Smooth muscle cell (in vitro differentiated cells): ENCODE measurements around the gene AZIN2. TPM values are rescaled to one million over a fixed set of nuclear protein-coding genes. Genes with fewer than 3 reads are reported as not detected.

Experiments used
- DNase-seq: peaks from one replicate; lab custom pipeline; 2025; ENCODE audit not compliant: unreplicated experiment; lab: John Stamatoyannopoulos, UW
- H2AFZ ChIP-seq: fragments of 200-600 bp; sonication (generic); 2 replicates; pipeline ENCODE4 v1.6.0; 2016; ENCODE audit warnings: antibody characterized with exemption, low read depth, mild to moderate bottlenecking
- H3F3A ChIP-seq: fragments of 200-600 bp; sonication (generic); 2 replicates; pipeline ENCODE4 v1.6.0; 2017; ENCODE audit warnings: antibody characterized with exemption, low read depth
- H3K27ac ChIP-seq: fragments of 200-600 bp; sonication (generic); 2 replicates; pipeline ENCODE4 v1.5.1; 2016; ENCODE audit warnings: low read depth, mild to moderate bottlenecking
- H3K27me3 ChIP-seq: fragments of 200-600 bp; sonication (generic); 2 replicates; pipeline ENCODE4 v1.6.1; 2016; ENCODE audit warnings: low read depth, mild to moderate bottlenecking
- H3K36me3 ChIP-seq: fragments of 200-600 bp; sonication (generic); 2 replicates; pipeline ENCODE4 v1.5.1; 2016; ENCODE audit warnings: low read depth
- H3K4me1 ChIP-seq: fragments of 200-600 bp; sonication (generic); 2 replicates; pipeline ENCODE4 v1.5.1; 2016; ENCODE audit warnings: low read depth
- H3K4me2 ChIP-seq: fragments of 200-600 bp; sonication (generic); 2 replicates; pipeline ENCODE4 v1.6.0; 2016; ENCODE audit warnings: mild to moderate bottlenecking
- H3K4me3 ChIP-seq: fragments of 200-600 bp; sonication (generic); 2 replicates; pipeline ENCODE4 v1.5.1; 2016; ENCODE audit warnings: mild to moderate bottlenecking
- H3K79me2 ChIP-seq: fragments of 200-600 bp; sonication (generic); 2 replicates; pipeline ENCODE4 v1.6.0; 2016; ENCODE audit warnings: low read depth, mild to moderate bottlenecking
- H3K9ac ChIP-seq: fragments of 200-600 bp; sonication (generic); 2 replicates; pipeline ENCODE4 v1.6.0; 2016; ENCODE audit warnings: low read depth
- H3K9me3 ChIP-seq: fragments of 200-600 bp; sonication (generic); replicated peaks from 2 replicates; pipeline ENCODE4 v1.5.1; 2016; ENCODE audit warnings: low read depth
- H4K20me1 ChIP-seq: fragments of 200-600 bp; sonication (generic); 2 replicates; pipeline ENCODE4 v1.6.0; 2016; ENCODE audit warnings: low read depth
- WGBS: methylation state at CpG from one replicate; pipeline ENCODE4 v1.1.7; 2016; ENCODE audit warnings: low lambda C conversion rate; 5-methylcytosine and 5-hydroxymethylcytosine counted together
- polyA plus RNA-seq: library from polyadenylated mRNA; unstranded; fragments of >200 nt; fragmentation: Nextera tagmentation; extraction: Ambion mirVana; gene quantifications from 2 replicates; pipeline ENCODE4 v1.2.1, GENCODE V29; 2016
- total RNA-seq: library from RNA; depleted of rRNA; stranded (reverse); fragments of >200 nt; gene quantifications from 2 replicates; pipeline ENCODE4 v1.2.3, GENCODE V29; 2014
- TF ChIP-seq, protein P1 (sequence below): fragments of 200-600 bp; sonication (generic); IDR thresholded peaks from 2 replicates; pipeline ENCODE4 v1.5.1; 2017; ENCODE audit warnings: borderline replicate concordance, mild to moderate bottlenecking, antibody characterized with exemption; ENCODE audit not compliant: insufficient read depth, poor library complexity, severe bottlenecking

Gene AZIN2
- total and polyA plus RNA-seq, 2 experiments from 2014 or later: 7.9 to 33.5 TPM

DNA sequence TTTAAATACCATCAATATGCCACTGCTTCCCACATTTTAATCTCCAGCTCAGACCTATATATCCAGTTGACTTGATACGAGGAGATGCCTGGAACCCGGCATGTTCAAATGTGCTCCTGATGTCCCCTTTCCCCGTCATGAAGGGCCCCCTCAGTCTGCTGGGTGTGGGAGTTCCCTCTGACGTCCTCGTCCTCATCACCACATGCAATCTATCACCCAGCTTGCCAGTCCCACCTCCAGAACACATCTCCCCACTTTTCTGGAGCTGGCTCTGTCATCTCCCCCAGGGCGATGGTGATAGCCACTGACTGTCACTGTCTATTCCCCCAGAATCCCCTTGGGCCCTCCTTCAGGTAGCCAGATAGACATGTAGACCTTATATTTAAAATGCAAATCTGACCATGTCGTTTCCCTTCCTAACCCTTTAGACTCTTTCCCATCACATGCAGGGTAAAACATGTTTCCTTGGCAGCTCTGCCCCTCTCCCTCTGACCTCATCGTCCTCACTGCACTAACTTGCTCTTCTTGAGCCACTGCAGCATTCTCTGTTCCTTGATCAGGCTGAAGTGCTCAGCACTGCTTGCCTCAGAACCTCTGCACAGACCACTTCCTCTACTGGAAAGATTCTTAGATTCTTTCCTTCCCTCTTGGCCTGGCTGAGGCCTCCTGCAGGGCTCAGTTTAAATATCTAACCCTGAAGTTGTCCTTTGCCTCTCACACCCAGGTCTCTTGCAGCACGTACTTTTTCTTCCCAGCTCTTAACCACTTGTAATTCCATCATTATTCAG, 7.4 kb downstream of the AZIN2 start:
- Histone ChIP-seq H3K27ac (peak overlapping the region; percentile 52), H3K9ac (no peak overlapping the region), H3K4me1 (no peaks in the 10 kb centered on the region), H2AFZ (no peak overlapping the region), H3K36me3 (no peaks in the 10 kb centered on the region), H3K9me3 (no peaks in the 10 kb centered on the region), H3K4me2 (peak overlapping the region; percentile 50), H3K27me3 (no peaks in the 10 kb centered on the region), H4K20me1 (peaks cover 20% of the 10 kb centered on the region), H3K79me2 (no peaks in the 10 kb centered on the region), H3K4me3 (no peak overlapping the region), H3F3A (peaks cover 6% of the 10 kb centered on the region)
- TF ChIP-seq, protein P1, sequence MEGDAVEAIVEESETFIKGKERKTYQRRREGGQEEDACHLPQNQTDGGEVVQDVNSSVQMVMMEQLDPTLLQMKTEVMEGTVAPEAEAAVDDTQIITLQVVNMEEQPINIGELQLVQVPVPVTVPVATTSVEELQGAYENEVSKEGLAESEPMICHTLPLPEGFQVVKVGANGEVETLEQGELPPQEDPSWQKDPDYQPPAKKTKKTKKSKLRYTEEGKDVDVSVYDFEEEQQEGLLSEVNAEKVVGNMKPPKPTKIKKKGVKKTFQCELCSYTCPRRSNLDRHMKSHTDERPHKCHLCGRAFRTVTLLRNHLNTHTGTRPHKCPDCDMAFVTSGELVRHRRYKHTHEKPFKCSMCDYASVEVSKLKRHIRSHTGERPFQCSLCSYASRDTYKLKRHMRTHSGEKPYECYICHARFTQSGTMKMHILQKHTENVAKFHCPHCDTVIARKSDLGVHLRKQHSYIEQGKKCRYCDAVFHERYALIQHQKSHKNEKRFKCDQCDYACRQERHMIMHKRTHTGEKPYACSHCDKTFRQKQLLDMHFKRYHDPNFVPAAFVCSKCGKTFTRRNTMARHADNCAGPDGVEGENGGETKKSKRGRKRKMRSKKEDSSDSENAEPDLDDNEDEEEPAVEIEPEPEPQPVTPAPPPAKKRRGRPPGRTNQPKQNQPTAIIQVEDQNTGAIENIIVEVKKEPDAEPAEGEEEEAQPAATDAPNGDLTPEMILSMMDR: no peak
- no peak for DNase-seq
- WGBS: 50% methylated on average over 9 of the region's 9 CpGs

DNA sequence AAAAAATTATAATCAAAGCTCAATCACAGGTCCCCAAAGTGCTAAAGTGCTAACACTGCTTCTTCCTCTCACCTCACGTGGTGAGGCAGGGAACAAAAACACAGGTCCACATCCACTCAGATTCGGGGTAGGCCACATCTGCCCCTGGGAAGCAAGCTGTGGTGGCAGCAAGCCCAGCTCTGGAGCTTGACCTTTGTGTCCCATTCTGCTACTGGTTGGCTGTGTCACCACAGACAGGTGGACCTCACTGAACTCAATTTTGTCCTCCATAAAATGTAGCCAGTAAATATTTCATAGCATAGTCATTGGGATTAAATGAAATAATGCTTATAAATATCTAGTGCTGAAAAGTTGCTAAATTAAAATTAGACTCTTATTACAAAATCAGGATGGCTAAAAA, 8.5 kb downstream of the AZIN2 start:
- Histone ChIP-seq H3K9ac (no peak overlapping the region), H3K4me3 (no peak overlapping the region), H3K27ac (no peak overlapping the region), H3K36me3 (no peaks in the 10 kb centered on the region), H3K4me1 (no peaks in the 10 kb centered on the region), H3K9me3 (no peaks in the 10 kb centered on the region), H3K79me2 (no peaks in the 10 kb centered on the region), H3K4me2 (no peak overlapping the region), H4K20me1 (peaks cover 11% of the 10 kb centered on the region), H2AFZ (no peak overlapping the region), H3F3A (peaks cover 6% of the 10 kb centered on the region), H3K27me3 (no peaks in the 10 kb centered on the region)
- no peak for DNase-seq
- TF ChIP-seq, protein P1: no peak
- WGBS: 96% methylated on average over 2 of the region's 2 CpGs

DNA sequence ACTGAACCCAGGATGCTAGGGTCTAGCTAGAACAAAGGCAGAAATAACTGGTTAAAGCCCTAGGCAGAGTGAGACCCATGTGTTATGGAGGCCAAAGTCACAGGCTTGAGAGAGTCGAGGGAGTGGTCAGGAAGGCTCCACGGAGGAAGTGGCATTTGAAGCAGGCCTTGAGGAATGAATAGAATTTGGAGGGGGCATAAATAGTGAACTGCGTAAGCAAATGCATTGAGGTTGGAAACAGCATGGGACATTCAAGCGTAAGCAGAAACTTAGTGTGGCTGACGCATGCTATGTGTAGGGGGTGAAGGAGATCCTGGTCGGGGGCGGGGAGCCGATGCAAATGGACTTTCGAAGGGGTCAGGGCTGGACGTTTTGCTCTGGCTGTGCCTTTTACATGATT, 11.5 kb downstream of the AZIN2 start:
- H3K36me3 ChIP-seq: no peaks in the 10 kb centered on the region
- H3F3A ChIP-seq: peaks cover 12% of the 10 kb centered on the region
- no peak overlapping the region for H3K9ac ChIP-seq
- no peak overlapping the region for H3K27ac ChIP-seq
- H3K27me3 ChIP-seq: no peaks in the 10 kb centered on the region
- no peaks in the 10 kb centered on the region for H4K20me1 ChIP-seq
- no peak overlapping the region for H3K4me2 ChIP-seq
- WGBS: 86% methylated on average over 10 of the region's 10 CpGs
- no peak for DNase-seq
- no peak overlapping the region for H3K4me3 ChIP-seq
- no peak overlapping the region for H2AFZ ChIP-seq
- TF ChIP-seq, protein P1: no peak
- H3K9me3 ChIP-seq: no peaks in the 10 kb centered on the region
- no peaks in the 10 kb centered on the region for H3K4me1 ChIP-seq
- H3K79me2 ChIP-seq: no peaks in the 10 kb centered on the region

DNA sequence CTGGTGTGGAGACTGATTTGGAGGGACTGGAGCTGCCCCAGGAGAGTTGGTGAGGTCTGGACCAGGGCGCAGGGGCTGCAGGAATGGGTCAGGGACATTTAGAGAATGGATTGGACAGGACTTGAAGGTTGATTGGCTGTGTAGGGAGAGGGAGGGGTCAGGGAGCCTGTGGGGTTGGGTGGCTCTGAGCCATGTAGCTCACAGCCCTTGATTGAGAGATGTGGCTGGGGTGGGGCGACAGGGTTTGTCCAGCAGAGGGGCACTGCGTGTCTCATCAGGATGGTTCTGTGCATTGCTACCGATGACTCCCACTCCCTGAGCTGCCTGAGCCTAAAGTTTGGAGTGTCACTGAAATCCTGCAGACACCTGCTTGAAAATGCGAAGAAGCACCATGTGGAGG, 12.1 kb downstream of the AZIN2 start:
- TF ChIP-seq, protein P1: no peak
- H3K4me3 ChIP-seq: no peak overlapping the region
- H3K27ac ChIP-seq: no peak overlapping the region
- no peak for DNase-seq
- no peaks in the 10 kb centered on the region for H4K20me1 ChIP-seq
- no peak overlapping the region for H3K4me2 ChIP-seq
- WGBS: 93% methylated on average over 5 of the region's 5 CpGs
- H3K79me2 ChIP-seq: no peaks in the 10 kb centered on the region
- H3K27me3 ChIP-seq: no peaks in the 10 kb centered on the region
- H3K36me3 ChIP-seq: no peaks in the 10 kb centered on the region
- H3K4me1 ChIP-seq: no peaks in the 10 kb centered on the region
- H3K9me3 ChIP-seq: no peaks in the 10 kb centered on the region
- H3K9ac ChIP-seq: no peak overlapping the region
- H2AFZ ChIP-seq: no peak overlapping the region
- H3F3A ChIP-seq: peaks cover 16% of the 10 kb centered on the region
